ENCODE measurements around the gene NME8.

Gene NME8

DNA sequence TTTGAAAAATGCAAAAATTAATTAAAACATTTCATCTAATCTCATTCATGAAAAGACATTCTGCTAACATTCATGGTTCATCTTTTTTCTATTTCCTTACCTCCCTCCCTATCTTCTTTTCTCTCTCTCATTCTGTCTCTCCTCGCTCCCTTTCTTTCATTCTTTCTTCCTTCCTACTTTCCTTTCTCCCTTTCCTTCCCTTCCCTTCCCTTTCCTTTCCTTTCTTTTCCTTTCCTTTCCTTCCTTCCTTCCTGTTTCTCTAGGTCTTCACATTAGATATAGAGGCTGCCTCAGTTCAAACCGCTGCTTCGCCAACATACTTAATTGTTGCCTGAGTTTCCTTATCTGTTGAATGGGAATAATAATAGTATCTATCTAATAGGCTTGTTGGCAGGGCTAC lies 46.3 kb downstream of the NME8 start:
- no peak for TF ChIP-seq EP300 (IDR thresholded peaks at IDR 0.05; ENCODE audit: borderline replicate concordance)

DNA sequence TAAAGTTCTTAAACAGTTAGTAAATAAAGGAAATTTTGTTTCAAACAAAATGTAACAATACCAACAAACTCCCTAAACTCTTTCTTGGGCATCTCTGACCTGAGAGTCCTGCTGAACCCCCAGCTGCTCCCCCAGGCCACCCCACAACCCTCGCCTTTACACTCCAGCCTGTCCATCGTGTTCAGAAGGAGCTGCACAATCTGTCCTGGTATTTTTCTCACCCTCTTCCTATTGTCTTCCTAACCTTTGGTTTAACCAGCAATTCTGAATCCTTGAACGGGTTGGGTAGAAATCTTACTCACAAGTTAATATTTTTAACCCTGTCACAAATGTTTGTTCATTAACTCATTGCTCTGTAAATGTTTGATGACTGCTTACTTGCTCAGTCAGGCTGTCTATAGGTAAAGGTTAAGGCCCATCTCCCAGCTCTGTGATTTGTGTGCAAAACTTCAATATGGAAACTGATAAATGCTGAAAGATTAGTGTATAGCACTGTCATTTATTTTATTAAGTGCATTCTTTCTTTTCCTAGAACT lies 51.4 kb downstream of the NME8 start:
- TF ChIP-seq TEAD4 (IDR thresholded peaks at IDR 0.05), result no peak

- TF ChIP-seq RAD21 (IDR thresholded peaks at IDR 0.05; ENCODE audit: low read depth) (peak; percentile 55), ZBTB7A (IDR thresholded peaks at IDR 0.05; ENCODE audit: low read depth) (no peak)
These were observed 52.9 kb downstream of the NME8 start for GRCh38 chr7:37901236-37901827.

GRCh38 chr7:37901890-37902524 lies 53.6 kb downstream of the NME8 start:
- 0 out of 2 replicates have a peak, but pooled peaks have one; percentile 21 for TF ChIP-seq TEAD4 (IDR thresholded peaks at IDR 0.05)
- no peak for TF ChIP-seq TAF1 (IDR thresholded peaks at IDR 0.05; ENCODE audit: low read depth)
- 0 out of 2 replicates have a peak, but pooled peaks have one; percentile 12 for TF ChIP-seq NFIC (IDR thresholded peaks at IDR 0.05)

- TF ChIP-seq TAF1 (IDR thresholded peaks at IDR 0.05; ENCODE audit: low read depth), result no peak
These were observed 59.9 kb downstream of the NME8 start for GRCh38 chr7:37908221-37908788.

DNA sequence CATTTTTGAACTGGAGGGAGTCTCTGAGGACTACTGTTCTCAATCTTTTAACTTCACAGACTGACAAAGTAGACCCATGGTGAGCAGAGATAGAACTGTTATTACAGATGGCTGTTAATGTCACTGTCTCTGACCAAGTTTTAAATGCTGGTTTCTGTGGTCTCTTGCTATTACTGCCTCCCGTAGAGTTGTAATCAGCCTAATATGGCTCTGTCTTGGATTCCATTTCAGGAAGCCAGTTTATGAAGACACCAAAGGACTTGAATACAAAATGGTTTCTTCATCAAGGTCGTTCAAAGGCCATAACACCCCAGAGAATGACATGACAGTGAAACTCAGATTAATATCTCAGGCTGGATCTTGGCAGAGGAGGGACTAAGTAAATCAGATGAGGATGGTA lies 64.4 kb downstream of the NME8 start:
- TF ChIP-seq FOXM1 (IDR thresholded peaks at IDR 0.05; ENCODE audit: borderline replicate concordance, low read depth) (no peak), EGR1 (IDR thresholded peaks at IDR 0.05) (no peak), YY1 (IDR thresholded peaks at IDR 0.05; ENCODE audit: low read depth) (no peak), RAD21 (IDR thresholded peaks at IDR 0.05; ENCODE audit: low read depth) (no peak), CEBPB (IDR thresholded peaks at IDR 0.05) (no peak), CREB1 (IDR thresholded peaks at IDR 0.05; ENCODE audit: low read depth) (no peak), TAF1 (IDR thresholded peaks at IDR 0.05; ENCODE audit: low read depth) (no peak), EP300 (IDR thresholded peaks at IDR 0.05; ENCODE audit: borderline replicate concordance) (no peak), NFIC (IDR thresholded peaks at IDR 0.05) (no peak), USF1 (IDR thresholded peaks at IDR 0.05) (no peak)
- TF ChIP-seq, protein P1, sequence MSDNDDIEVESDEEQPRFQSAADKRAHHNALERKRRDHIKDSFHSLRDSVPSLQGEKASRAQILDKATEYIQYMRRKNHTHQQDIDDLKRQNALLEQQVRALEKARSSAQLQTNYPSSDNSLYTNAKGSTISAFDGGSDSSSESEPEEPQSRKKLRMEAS (IDR thresholded peaks at IDR 0.05), result no peak

DNA sequence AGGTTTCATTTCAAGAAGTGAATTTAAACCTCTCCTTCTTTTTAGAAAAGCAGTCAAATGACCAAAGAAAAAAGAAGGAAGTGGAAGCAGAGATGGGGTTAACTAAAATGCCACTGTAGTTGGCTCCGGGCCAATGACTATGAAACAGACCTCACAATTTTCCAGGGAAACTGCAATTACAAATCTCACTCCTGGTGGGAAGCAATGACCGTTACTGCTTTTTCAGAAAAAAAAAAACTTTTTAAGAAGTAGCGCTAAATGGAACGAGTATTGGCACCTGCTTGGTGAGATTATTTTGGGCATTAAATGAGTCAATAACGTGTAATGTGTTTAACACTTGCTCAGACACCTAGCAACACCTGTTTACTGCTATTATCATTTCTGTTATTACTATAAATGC lies 67.0 kb downstream of the NME8 start:
- TF ChIP-seq ZBTB7A (IDR thresholded peaks at IDR 0.05; ENCODE audit: low read depth), result no peak
- TF ChIP-seq CREB1 (IDR thresholded peaks at IDR 0.05; ENCODE audit: low read depth), result no peak
- TF ChIP-seq YY1 (IDR thresholded peaks at IDR 0.05; ENCODE audit: low read depth), result no peak
- TF ChIP-seq NFIC (IDR thresholded peaks at IDR 0.05), result peak; percentile 66
- TF ChIP-seq USF1 (IDR thresholded peaks at IDR 0.05), result no peak
- no peak for TF ChIP-seq CEBPB (IDR thresholded peaks at IDR 0.05)

- TF ChIP-seq CREB1 (IDR thresholded peaks at IDR 0.05; ENCODE audit: low read depth) (no peak), FOXM1 (IDR thresholded peaks at IDR 0.05; ENCODE audit: borderline replicate concordance, low read depth) (no peak), EP300 (IDR thresholded peaks at IDR 0.05; ENCODE audit: borderline replicate concordance) (no peak)
- TF ChIP-seq, protein P1 (IDR thresholded peaks at IDR 0.05), result peak; percentile 61
These were observed 67.7 kb downstream of the NME8 start for GRCh38 chr7:37916017-37916672.

DNA sequence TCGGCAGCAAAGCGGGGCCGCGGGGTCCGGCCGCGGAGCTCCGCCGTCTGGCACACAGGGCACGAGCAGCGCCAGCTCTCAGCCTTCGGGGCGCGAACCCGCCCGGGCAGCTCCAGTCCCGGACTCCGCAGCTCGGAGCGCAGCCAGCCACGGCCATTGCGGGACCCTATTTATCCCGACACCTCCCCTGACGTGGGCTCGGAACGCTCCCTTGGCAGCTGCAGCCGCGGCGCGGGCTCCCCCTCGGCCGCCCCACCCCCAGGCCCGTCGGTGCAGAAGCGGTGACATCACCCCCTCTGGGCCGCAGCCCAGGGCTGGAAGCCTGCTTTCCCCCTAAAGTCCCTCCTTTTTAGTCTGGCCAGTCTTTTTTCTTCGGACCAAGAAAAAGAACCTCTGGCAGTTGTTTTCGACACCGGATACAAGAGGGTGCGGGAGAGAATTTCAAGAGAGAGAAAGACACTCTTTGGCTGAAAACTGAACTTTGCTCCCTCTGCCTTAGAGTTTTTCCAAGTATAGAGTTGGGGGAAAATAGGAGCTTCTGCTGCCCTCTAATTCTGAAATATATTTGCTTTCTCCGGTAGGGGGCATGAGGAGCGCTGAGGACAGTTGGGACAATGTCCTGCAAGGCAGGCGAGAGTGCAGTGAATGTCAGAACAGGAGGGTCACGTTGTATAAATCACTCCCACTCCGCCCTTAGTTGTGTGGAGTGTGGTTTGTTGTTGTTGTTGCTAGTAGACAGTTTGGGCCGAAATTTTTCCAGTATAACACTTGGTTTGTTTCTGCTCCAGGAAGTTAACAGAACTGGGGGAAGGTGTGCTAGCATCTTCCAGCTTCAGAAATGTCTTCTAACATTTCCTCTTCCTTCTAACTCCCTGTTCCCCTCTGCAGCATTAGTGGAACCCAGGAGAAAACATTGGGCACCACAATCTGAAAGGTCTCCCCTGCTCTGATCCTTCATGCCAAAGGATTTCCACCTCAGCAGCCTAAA lies 68.6 kb downstream of the NME8 start, which contains the start of gene SFRP4:
TSS of gene SFRP4 (minus strand) at position 145 of the 988 bp plus-strand sequence. CDS start 280 bp downstream, outside the sequence.
- peak; percentile 47 for TF ChIP-seq RAD21 (IDR thresholded peaks at IDR 0.05; ENCODE audit: low read depth)
- TF ChIP-seq TEAD4 (IDR thresholded peaks at IDR 0.05), result no peak

DNA sequence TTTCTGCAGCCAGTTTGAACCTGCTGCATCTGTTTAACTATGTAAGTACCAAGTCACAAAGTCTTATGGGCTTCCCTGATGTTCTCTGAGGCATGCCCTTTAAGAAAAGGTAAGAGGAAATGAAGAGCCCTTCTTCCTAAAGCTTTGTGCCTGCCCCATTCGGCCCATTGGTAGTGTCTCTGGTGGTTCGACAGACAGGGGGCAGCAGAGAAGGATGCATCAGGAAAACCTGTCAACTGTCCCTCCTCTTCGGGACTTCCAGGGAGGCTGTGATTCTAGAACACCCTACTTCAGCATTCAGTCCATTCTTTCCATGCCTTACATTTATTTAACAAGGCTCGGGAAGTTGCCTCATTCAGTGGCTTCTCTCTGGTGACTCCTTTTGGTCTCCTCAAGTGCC lies 70.1 kb downstream of the NME8 start:
- TF ChIP-seq NFIC (IDR thresholded peaks at IDR 0.05) (no peak), EGR1 (IDR thresholded peaks at IDR 0.05) (no peak), ZBTB7A (IDR thresholded peaks at IDR 0.05; ENCODE audit: low read depth) (no peak), YY1 (IDR thresholded peaks at IDR 0.05; ENCODE audit: low read depth) (no peak), EP300 (IDR thresholded peaks at IDR 0.05; ENCODE audit: borderline replicate concordance) (no peak), TCF12 (IDR thresholded peaks at IDR 0.05; ENCODE audit: low read depth) (no peak), CREB1 (IDR thresholded peaks at IDR 0.05; ENCODE audit: low read depth) (no peak), USF1 (IDR thresholded peaks at IDR 0.05) (no peak), FOXM1 (IDR thresholded peaks at IDR 0.05; ENCODE audit: borderline replicate concordance, low read depth) (no peak), TEAD4 (IDR thresholded peaks at IDR 0.05) (no peak), TAF1 (IDR thresholded peaks at IDR 0.05; ENCODE audit: low read depth) (no peak), RAD21 (IDR thresholded peaks at IDR 0.05; ENCODE audit: low read depth) (no peak)
- TF ChIP-seq, protein P1 (IDR thresholded peaks at IDR 0.05), result no peak
- TF ChIP-seq, protein P2, sequence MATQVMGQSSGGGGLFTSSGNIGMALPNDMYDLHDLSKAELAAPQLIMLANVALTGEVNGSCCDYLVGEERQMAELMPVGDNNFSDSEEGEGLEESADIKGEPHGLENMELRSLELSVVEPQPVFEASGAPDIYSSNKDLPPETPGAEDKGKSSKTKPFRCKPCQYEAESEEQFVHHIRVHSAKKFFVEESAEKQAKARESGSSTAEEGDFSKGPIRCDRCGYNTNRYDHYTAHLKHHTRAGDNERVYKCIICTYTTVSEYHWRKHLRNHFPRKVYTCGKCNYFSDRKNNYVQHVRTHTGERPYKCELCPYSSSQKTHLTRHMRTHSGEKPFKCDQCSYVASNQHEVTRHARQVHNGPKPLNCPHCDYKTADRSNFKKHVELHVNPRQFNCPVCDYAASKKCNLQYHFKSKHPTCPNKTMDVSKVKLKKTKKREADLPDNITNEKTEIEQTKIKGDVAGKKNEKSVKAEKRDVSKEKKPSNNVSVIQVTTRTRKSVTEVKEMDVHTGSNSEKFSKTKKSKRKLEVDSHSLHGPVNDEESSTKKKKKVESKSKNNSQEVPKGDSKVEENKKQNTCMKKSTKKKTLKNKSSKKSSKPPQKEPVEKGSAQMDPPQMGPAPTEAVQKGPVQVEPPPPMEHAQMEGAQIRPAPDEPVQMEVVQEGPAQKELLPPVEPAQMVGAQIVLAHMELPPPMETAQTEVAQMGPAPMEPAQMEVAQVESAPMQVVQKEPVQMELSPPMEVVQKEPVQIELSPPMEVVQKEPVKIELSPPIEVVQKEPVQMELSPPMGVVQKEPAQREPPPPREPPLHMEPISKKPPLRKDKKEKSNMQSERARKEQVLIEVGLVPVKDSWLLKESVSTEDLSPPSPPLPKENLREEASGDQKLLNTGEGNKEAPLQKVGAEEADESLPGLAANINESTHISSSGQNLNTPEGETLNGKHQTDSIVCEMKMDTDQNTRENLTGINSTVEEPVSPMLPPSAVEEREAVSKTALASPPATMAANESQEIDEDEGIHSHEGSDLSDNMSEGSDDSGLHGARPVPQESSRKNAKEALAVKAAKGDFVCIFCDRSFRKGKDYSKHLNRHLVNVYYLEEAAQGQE (IDR thresholded peaks at IDR 0.05; ENCODE audit: low read depth), result no peak

Measured in Ishikawa (cell line).